Muscle layer of colon (tissue), 2 donors: Measurements from ENCODE around the gene PACSIN1.
A peak's percentile ranks its signal among the peaks of the same experiment; 100 is the strongest.

Source experiments
- H3K27ac ChIP-seq: one replicate; pipeline ENCODE4 v1.7.0; 2013; ENCODE audit warnings: low read depth, mild to moderate bottlenecking, low read length, moderate library complexity
- H3K27me3 ChIP-seq, 2 donors: one replicate each; pipeline ENCODE4 v1.7.0; 2013; ENCODE audit warnings: low read length in 2 of 2, mild to moderate bottlenecking in 2 of 2; ENCODE audit not compliant: insufficient read depth in 2 of 2, control insufficient read depth in 1 of 2
- H3K36me3 ChIP-seq: one replicate; pipeline ENCODE4 v1.7.0; 2013; ENCODE audit warnings: mild to moderate bottlenecking, low read length; ENCODE audit not compliant: insufficient read depth
- H3K4me1 ChIP-seq: one replicate; pipeline ENCODE4 v1.7.0; 2013; ENCODE audit warnings: mild to moderate bottlenecking, low read length; ENCODE audit not compliant: insufficient read depth
- H3K4me3 ChIP-seq, 2 donors: one replicate each; pipeline ENCODE4 v1.7.0; 2013; ENCODE audit warnings: low read length in 2 of 2, low read depth in 1 of 2, mild to moderate bottlenecking in 1 of 2, moderate library complexity in 1 of 2
- H3K9ac ChIP-seq: one replicate; pipeline ENCODE4 v1.7.0; 2013; ENCODE audit warnings: low read length
- H3K9me3 ChIP-seq: one replicate; pipeline ENCODE4 v1.7.0; 2013; ENCODE audit warnings: mild to moderate bottlenecking, low read length
- donor health status: abdominal sarcoma.
- donor health status: Adenocarcinoma of cecum.

Gene PACSIN1

GRCh38 chr6:34487536-34487935 lies 21.7 kb downstream of the PACSIN1 start:
- Histone ChIP-seq H3K4me3 (no peak overlapping the region), H3K27ac (no peak overlapping the region), H3K9me3 (no peaks in the 10 kb centered on the region), H3K36me3 (no peaks in the 10 kb centered on the region), H3K4me1 (peaks cover 8% of the 10 kb centered on the region), H3K27me3 (no peaks in the 10 kb centered on the region), H3K9ac (no peak overlapping the region)

GRCh38 chr6:34489207-34489805 lies 23.4 kb downstream of the PACSIN1 start:
- H3K4me1 ChIP-seq, result peaks cover 8% of the 10 kb centered on the region
- H3K27ac ChIP-seq, result no peak overlapping the region
- no peaks in the 10 kb centered on the region for H3K9me3 ChIP-seq
- H3K27me3 ChIP-seq, result no peaks in the 10 kb centered on the region
- no peaks in the 10 kb centered on the region for H3K36me3 ChIP-seq
- no peak overlapping the region for H3K9ac ChIP-seq
- H3K4me3 ChIP-seq, result no peak overlapping the region

- Histone ChIP-seq H3K27me3 (no peaks in the 10 kb centered on the region), H3K4me3 (peak overlapping the region in 1 of 2 donors; percentile 12), H3K4me1 (peaks cover 8% of the 10 kb centered on the region), H3K9me3 (no peaks in the 10 kb centered on the region), H3K9ac (no peak overlapping the region), H3K27ac (no peak overlapping the region), H3K36me3 (no peaks in the 10 kb centered on the region)
Observed at GRCh38 chr6:34490390-34491090, 24.7 kb downstream of the PACSIN1 start.

- H3K27ac ChIP-seq, result no peak overlapping the region
- H3K4me3 ChIP-seq, result peak overlapping the region in 1 of 2 donors; percentile 12
- no peak overlapping the region for H3K9ac ChIP-seq
- H3K9me3 ChIP-seq, result no peaks in the 10 kb centered on the region
- peaks cover 8% of the 10 kb centered on the region for H3K4me1 ChIP-seq
- no peaks in the 10 kb centered on the region for H3K36me3 ChIP-seq
- no peaks in the 10 kb centered on the region for H3K27me3 ChIP-seq
Observed at GRCh38 chr6:34491091-34491430, 25.2 kb downstream of the PACSIN1 start.

GRCh38 chr6:34493344-34493743 lies 27.5 kb downstream of the PACSIN1 start:
- Histone ChIP-seq H3K4me1 (peaks cover 8% of the 10 kb centered on the region), H3K27me3 (no peaks in the 10 kb centered on the region), H3K9me3 (no peaks in the 10 kb centered on the region), H3K9ac (no peak overlapping the region), H3K36me3 (no peaks in the 10 kb centered on the region), H3K4me3 (no peak overlapping the region), H3K27ac (no peak overlapping the region)

- H3K9ac ChIP-seq, result no peak overlapping the region
- no peak overlapping the region for H3K4me3 ChIP-seq
- no peaks in the 10 kb centered on the region for H3K36me3 ChIP-seq
- peaks cover 8% of the 10 kb centered on the region for H3K4me1 ChIP-seq
- H3K27me3 ChIP-seq, result no peaks in the 10 kb centered on the region
- no peaks in the 10 kb centered on the region for H3K9me3 ChIP-seq
- H3K27ac ChIP-seq, result no peak overlapping the region
Observed at GRCh38 chr6:34494973-34495372, 29.1 kb downstream of the PACSIN1 start.

GRCh38 chr6:34496103-34496685 lies 30.3 kb downstream of the PACSIN1 start:
- H3K27me3 ChIP-seq, result no peaks in the 10 kb centered on the region
- H3K9me3 ChIP-seq, result no peaks in the 10 kb centered on the region
- no peak overlapping the region for H3K9ac ChIP-seq
- H3K4me1 ChIP-seq, result peaks cover 3% of the 10 kb centered on the region
- no peak overlapping the region for H3K27ac ChIP-seq
- H3K36me3 ChIP-seq, result no peaks in the 10 kb centered on the region
- no peak overlapping the region for H3K4me3 ChIP-seq

- H3K27me3 ChIP-seq, result no peaks in the 10 kb centered on the region
- no peaks in the 10 kb centered on the region for H3K36me3 ChIP-seq
Observed at GRCh38 chr6:34497411-34497810, 31.5 kb downstream of the PACSIN1 start.

GRCh38 chr6:34506718-34507117 lies 40.8 kb downstream of the PACSIN1 start:
- Histone ChIP-seq H3K4me1 (no peaks in the 10 kb centered on the region), H3K36me3 (no peaks in the 10 kb centered on the region), H3K27me3 (no peaks in the 10 kb centered on the region), H3K4me3 (no peak overlapping the region), H3K9me3 (peaks cover 4% of the 10 kb centered on the region), H3K27ac (no peak overlapping the region), H3K9ac (no peak overlapping the region)

More at GRCh38 chr6:34497411-34497810, 31.5 kb downstream of the PACSIN1 start:
- Histone ChIP-seq H3K4me3 (no peak overlapping the region), H3K27ac (no peak overlapping the region), H3K9ac (no peak overlapping the region), H3K4me1 (no peaks in the 10 kb centered on the region), H3K9me3 (no peaks in the 10 kb centered on the region)

GRCh38 chr6:34508425-34508824 lies 42.5 kb downstream of the PACSIN1 start:
- H3K4me3 ChIP-seq, result no peak overlapping the region
- no peaks in the 10 kb centered on the region for H3K27me3 ChIP-seq
- H3K9ac ChIP-seq, result no peak overlapping the region
- peaks cover 4% of the 10 kb centered on the region for H3K9me3 ChIP-seq
- no peak overlapping the region for H3K27ac ChIP-seq
- no peaks in the 10 kb centered on the region for H3K4me1 ChIP-seq
- H3K36me3 ChIP-seq, result no peaks in the 10 kb centered on the region

GRCh38 chr6:34509782-34510181 lies 43.9 kb downstream of the PACSIN1 start:
- peaks cover 0 to 4% of the 10 kb centered on the region in 2 donors for H3K27me3 ChIP-seq
- H3K27ac ChIP-seq, result no peak overlapping the region
- H3K36me3 ChIP-seq, result no peaks in the 10 kb centered on the region
- no peak overlapping the region for H3K9ac ChIP-seq
- H3K4me1 ChIP-seq, result no peaks in the 10 kb centered on the region
- peaks cover 4% of the 10 kb centered on the region for H3K9me3 ChIP-seq
- H3K4me3 ChIP-seq, result no peak overlapping the region
